Kidney epithelial cell (primary cell): ENCODE measurements around the gene MCCC2. TPM values are rescaled to one million over a fixed set of nuclear protein-coding genes. Genes with fewer than 3 reads are reported as not detected.
A peak's percentile ranks its signal among the peaks of the same experiment; 100 is the strongest.

Experiments used
- DNase-seq: peaks from one replicate; pipeline ENCODE4 v3.0.0-alpha.2; 2010; ENCODE audit warnings: low read depth
- H3K27me3 ChIP-seq: 2 replicates; pipeline ENCODE4 v1.6.0; 2011; ENCODE audit warnings: low read length; ENCODE audit not compliant: control insufficient read depth, insufficient read depth
- H3K36me3 ChIP-seq: 2 replicates; pipeline ENCODE4 v1.5.1; 2011; ENCODE audit warnings: low read length; ENCODE audit not compliant: control insufficient read depth, insufficient read depth
- H3K4me3 ChIP-seq: 2 replicates; pipeline ENCODE4 v1.5.1; 2011; ENCODE audit warnings: low read depth, mild to moderate bottlenecking, control low read depth, low read length
- total RNA-seq: library from RNA; depleted of rRNA; stranded (reverse); fragments of >200 nt; gene quantifications from 2 replicates; pipeline ENCODE4 v1.2.3, GENCODE V29; 2015
- TF ChIP-seq, protein P1 (sequence below): IDR thresholded peaks from 2 replicates; pipeline ENCODE4 v1.5.1; 2011; ENCODE audit warnings: mild to moderate bottlenecking, moderate library complexity, low read length, control low read depth, inconsistent platforms; ENCODE audit not compliant: insufficient read depth, poor library complexity, severe bottlenecking

Gene MCCC2
- total RNA-seq, 1 donor from 2014 or later, result 44.1 TPM

DNA sequence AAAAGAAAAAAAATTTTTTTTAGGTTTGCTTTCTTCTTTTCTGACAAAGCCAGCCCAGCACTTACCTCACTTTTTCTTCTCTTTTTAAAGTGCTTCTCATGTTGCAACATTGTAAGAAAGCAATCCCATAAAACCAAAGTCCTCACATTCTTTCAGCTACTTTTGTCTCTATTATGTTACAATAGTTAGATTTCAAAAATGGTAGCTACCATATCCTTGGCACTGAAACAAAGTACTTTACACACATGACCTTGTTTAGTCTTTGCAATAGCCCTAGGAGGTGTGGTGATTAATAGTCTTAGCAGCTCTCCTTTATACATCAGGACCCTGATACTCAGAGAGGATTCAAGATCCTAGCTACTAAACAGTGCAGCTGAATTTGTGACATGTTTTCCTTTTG, 108.5 kb downstream of the MCCC2 start:
- no peak for DNase-seq
- peaks cover 2% of the 10 kb centered on the region for H3K27me3 ChIP-seq
- H3K36me3 ChIP-seq, result no peaks in the 10 kb centered on the region
- TF ChIP-seq, protein P1, sequence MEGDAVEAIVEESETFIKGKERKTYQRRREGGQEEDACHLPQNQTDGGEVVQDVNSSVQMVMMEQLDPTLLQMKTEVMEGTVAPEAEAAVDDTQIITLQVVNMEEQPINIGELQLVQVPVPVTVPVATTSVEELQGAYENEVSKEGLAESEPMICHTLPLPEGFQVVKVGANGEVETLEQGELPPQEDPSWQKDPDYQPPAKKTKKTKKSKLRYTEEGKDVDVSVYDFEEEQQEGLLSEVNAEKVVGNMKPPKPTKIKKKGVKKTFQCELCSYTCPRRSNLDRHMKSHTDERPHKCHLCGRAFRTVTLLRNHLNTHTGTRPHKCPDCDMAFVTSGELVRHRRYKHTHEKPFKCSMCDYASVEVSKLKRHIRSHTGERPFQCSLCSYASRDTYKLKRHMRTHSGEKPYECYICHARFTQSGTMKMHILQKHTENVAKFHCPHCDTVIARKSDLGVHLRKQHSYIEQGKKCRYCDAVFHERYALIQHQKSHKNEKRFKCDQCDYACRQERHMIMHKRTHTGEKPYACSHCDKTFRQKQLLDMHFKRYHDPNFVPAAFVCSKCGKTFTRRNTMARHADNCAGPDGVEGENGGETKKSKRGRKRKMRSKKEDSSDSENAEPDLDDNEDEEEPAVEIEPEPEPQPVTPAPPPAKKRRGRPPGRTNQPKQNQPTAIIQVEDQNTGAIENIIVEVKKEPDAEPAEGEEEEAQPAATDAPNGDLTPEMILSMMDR, result no peak
- H3K4me3 ChIP-seq, result no peak overlapping the region

DNA sequence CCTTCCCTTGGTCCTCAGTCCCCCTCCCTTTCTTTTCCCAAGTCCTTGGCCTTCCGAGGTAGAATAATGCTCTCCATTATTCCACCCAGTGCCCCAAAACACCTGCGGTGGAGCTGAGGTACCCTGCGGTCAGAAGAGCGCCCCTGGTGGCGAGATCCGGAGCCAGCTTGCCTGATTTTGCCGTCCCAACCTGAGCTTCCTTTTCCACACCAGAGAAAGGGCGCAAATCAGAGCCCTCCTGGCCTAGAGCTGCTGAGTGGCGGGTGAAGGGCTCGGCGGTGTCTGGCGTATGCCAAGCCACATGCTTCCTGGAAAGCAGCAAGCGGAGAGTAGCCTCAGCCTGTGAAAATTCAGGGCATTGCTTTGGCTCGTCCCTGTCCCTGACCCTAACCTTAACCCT, 110.8 kb downstream of the MCCC2 start:
- Histone ChIP-seq H3K4me3 (no peak overlapping the region), H3K36me3 (no peaks in the 10 kb centered on the region), H3K27me3 (peaks cover 4% of the 10 kb centered on the region)
- TF ChIP-seq, protein P1, result peak; percentile 50
- no peak for DNase-seq

DNA sequence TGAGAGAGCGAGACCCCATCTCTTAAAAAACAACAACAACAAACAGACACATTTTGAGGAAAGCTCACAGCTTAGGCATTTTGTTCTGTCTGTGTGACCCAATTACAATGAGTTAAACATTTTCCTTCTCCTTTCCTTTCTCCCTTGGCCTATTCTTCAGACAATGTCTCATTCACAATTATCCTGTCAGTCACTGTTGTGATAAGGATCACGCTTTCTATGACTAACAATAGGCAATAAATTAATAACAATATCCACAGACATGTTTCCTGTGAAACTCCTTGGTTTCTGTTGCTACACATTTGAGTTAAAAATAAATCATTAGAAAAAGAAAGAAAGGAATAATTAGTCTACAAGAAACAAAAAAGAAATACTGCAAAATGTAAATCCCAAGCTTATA, 112.1 kb downstream of the MCCC2 start:
- Histone ChIP-seq H3K27me3 (peaks cover 4% of the 10 kb centered on the region), H3K36me3 (no peaks in the 10 kb centered on the region), H3K4me3 (no peak overlapping the region)
- TF ChIP-seq, protein P1, result no peak
- no peak for DNase-seq

DNA sequence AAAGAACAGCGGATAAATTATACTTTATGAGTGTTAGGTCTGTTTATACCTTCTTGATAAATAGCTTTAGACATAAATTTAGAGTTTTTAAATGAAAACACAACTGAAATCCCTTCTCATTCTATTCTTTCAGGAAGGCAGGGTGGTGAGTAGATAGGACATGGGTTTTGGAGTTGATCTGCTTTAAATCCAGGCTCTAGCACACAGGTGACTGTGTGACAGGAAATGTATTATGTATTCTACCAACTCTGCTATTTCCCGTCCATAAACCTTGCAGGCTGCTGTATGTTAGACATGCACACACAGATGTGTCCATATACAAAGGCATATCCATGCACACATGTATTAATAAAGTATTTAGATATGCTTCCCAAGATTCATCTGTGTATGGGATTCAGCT, 112.6 kb downstream of the MCCC2 start:
- Histone ChIP-seq H3K36me3 (no peaks in the 10 kb centered on the region), H3K4me3 (no peak overlapping the region), H3K27me3 (peaks cover 8% of the 10 kb centered on the region)
- DNase-seq, result no peak
- TF ChIP-seq, protein P1, result no peak

DNA sequence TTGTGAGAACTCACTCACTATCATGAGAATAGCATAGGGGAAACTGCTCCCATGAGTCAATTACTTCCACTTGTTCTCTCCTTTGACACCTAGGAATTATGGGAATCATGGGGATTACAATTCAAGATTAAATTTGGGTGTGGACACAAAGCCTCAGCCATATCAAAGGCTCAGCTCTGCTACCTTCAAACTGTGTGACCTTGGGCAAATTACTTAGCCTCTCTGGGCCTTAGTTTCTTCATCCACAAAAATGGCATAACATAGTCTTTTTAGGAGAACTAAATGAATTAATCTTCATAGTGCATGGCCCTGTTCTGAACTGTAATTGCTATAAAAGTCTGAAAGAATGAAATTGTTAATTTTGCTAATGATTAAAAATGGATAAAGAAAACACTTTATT, 113.7 kb downstream of the MCCC2 start:
- DNase-seq, result no peak
- Histone ChIP-seq H3K36me3 (no peaks in the 10 kb centered on the region), H3K27me3 (peaks cover 7% of the 10 kb centered on the region), H3K4me3 (no peak overlapping the region)
- TF ChIP-seq, protein P1, result no peak

DNA sequence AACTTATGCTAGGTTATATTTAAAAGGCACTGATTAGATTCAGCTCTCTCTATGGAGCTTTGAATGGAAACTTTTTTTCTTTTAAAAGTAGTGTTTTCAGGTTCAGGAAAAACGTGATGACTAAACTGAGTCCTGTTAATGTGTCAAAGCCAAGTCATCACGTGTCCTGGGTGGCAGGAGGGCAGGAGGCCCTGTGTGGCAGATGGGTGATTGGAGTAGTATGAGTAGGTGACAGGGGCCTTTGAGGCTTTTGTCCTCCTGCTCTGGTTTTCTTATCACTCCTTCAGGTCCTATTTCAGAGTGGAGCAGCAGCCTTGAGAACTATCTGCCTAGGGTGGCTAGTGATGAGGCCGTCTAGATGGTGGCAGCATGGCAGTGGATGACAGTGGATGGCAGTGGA, 114.3 kb downstream of the MCCC2 start:
- no peak overlapping the region for H3K4me3 ChIP-seq
- TF ChIP-seq, protein P1, result no peak
- H3K27me3 ChIP-seq, result peaks cover 7% of the 10 kb centered on the region
- no peak for DNase-seq
- H3K36me3 ChIP-seq, result no peaks in the 10 kb centered on the region
